Activated CD4-positive, alpha-beta T cell treated with anti-CD3 and anti-CD28 coated beads, Interleukin-2, amount 50 U/mL, for 1 hour (primary cell): ENCODE results near the gene RNF150.

Experiments
- DNase-seq: peaks from one replicate; pipeline ENCODE4 v3.0.0-alpha.2; 2020

RNF150 gene

GRCh38 chr4:141130947-141131605 lies 2.2 kb downstream of the RNF150 start:
- DNase-seq = no peak

- DNase-seq = no peak
These were observed 5.4 kb downstream of the RNF150 start for GRCh38 chr4:141127884-141128283.

GRCh38 chr4:141126769-141127168 lies 6.5 kb downstream of the RNF150 start:
- DNase-seq = no peak

GRCh38 chr4:141124224-141124623 lies 9.0 kb downstream of the RNF150 start:
- DNase-seq = no peak

- no peak for DNase-seq
These were observed 11.4 kb downstream of the RNF150 start for GRCh38 chr4:141121768-141122454.

GRCh38 chr4:141121101-141121500 lies 12.2 kb downstream of the RNF150 start:
- no peak for DNase-seq

GRCh38 chr4:141120036-141120593 lies 13.2 kb downstream of the RNF150 start:
- DNase-seq = no peak

GRCh38 chr4:141119071-141119470 lies 14.2 kb downstream of the RNF150 start:
- DNase-seq = no peak

GRCh38 chr4:141118381-141118780 lies 14.9 kb downstream of the RNF150 start:
- no peak for DNase-seq

GRCh38 chr4:141117935-141118334 lies 15.3 kb downstream of the RNF150 start:
- DNase-seq = no peak

GRCh38 chr4:141109983-141110382 lies 23.3 kb downstream of the RNF150 start:
- DNase-seq = no peak

GRCh38 chr4:141107927-141108326 lies 25.3 kb downstream of the RNF150 start:
- no peak for DNase-seq

GRCh38 chr4:141102367-141102766 lies 30.9 kb downstream of the RNF150 start:
- DNase-seq = no peak

GRCh38 chr4:141101511-141101910 lies 31.8 kb downstream of the RNF150 start:
- DNase-seq = no peak

GRCh38 chr4:141099326-141099725 lies 33.9 kb downstream of the RNF150 start:
- DNase-seq = no peak

GRCh38 chr4:141098163-141098562 lies 35.1 kb downstream of the RNF150 start:
- DNase-seq = no peak

GRCh38 chr4:141090473-141090872 lies 42.8 kb downstream of the RNF150 start:
- DNase-seq = no peak

GRCh38 chr4:141081921-141082395 lies 51.3 kb downstream of the RNF150 start:
- no peak for DNase-seq

GRCh38 chr4:141080668-141081067 lies 52.6 kb downstream of the RNF150 start:
- no peak for DNase-seq

- no peak for DNase-seq
These were observed 53.8 kb downstream of the RNF150 start for GRCh38 chr4:141079393-141079930.

GRCh38 chr4:141078871-141079270 lies 54.4 kb downstream of the RNF150 start:
- DNase-seq = no peak

GRCh38 chr4:141077611-141078225 lies 55.6 kb downstream of the RNF150 start:
- no peak for DNase-seq

- no peak for DNase-seq
These were observed 57.7 kb downstream of the RNF150 start for GRCh38 chr4:141075553-141075952.
